HG02759 (cell line): Measurements from ENCODE around the gene LIX1.
"Not testable (repeated sequence)": the region's sequence is repeated elsewhere in the genome, so short reads cannot be mapped to it uniquely, and the experiment has no call there.

Experiments
- ATAC-seq: cut with Tn5 transposase; IDR thresholded peaks from one replicate; pipeline ENCODE4 v1.9.1; 2021; ENCODE audit warnings: mild to moderate bottlenecking, moderate library complexity; ENCODE audit not compliant: unreplicated experiment

Gene LIX1

GRCh38 chr5:97105501-97106215 is 36.8 kb downstream of the LIX1 start:
- ATAC-seq = no peak

DNA sequence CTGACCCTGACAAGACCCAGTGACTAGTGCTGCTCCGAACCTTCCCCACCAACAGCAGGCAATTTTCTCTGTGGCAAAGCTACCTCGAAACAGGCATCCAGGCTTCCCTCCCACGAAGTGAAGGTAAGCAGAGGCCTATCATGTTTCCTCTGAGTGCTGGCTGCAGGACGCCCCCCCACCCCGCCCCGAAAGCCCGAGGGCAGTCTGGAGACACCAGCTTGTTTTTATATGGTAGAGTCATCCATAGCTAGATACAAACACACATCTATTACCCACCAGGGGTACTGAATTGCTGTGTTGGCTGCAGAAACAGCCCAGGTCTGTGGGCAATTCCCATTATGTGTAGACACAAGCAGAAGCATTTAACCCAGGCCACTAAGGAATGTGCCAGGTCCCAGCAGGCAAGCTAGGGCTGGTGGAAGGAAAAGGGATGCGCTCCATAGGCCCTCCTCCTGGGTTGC is 40.4 kb downstream of the LIX1 start:
- no peak for ATAC-seq

DNA sequence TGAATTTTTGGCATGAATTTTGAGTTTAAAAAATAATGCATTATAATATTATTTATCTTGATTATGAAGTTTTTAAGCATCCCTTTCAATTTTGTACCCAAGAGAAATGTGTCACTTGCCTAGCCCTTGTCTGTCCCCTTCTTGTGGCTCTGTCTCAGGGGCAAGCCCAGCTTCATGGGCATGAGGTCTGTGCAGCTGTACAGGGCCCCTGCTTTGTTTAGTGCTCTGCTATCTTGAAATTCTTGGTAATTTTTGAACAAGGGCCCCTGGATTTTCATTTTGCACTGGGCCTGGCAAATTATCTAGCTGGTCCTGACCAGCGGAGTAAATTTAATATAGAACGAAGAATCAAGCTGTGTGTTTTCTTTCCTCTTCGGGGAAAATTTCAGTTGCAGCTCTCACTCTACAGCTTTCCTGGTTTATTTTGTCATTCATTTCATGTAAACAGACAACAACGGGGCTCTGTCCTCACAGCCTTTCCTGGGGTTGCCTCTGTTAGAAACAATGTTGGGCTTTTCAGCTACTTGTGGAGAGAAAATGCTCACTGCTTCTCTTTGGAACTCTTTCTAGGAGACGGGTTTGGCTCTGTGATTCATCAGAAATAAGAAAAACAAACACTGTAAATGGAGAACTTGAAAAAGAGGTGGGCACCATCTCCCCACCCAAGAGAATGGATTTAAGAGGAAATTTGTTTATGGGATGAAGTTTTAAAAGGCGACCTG is 41.1 kb downstream of the LIX1 start:
- no peak for ATAC-seq

DNA sequence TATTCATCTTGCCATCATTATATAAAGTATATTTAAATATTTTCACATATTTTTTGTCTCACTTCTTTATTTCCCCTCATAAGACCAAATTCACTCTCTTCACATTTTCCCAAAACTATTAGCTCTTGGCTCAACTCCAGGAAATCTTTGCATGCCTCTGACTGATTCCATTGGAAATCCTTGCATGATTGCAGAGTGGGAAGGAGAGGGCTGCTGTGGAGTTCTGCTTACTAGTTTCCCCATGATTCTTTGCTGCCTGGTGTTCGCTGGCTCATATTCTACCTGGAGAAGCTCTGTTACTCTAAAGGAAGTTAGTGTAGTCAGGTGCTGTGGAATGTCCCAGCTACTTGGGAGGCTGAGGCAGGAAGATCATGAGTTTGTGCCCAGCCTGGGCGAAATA is 41.9 kb downstream of the LIX1 start:
- ATAC-seq = no peak

- ATAC-seq = no peak
Observed at GRCh38 chr5:97098922-97099321, 43.5 kb downstream of the LIX1 start.

DNA sequence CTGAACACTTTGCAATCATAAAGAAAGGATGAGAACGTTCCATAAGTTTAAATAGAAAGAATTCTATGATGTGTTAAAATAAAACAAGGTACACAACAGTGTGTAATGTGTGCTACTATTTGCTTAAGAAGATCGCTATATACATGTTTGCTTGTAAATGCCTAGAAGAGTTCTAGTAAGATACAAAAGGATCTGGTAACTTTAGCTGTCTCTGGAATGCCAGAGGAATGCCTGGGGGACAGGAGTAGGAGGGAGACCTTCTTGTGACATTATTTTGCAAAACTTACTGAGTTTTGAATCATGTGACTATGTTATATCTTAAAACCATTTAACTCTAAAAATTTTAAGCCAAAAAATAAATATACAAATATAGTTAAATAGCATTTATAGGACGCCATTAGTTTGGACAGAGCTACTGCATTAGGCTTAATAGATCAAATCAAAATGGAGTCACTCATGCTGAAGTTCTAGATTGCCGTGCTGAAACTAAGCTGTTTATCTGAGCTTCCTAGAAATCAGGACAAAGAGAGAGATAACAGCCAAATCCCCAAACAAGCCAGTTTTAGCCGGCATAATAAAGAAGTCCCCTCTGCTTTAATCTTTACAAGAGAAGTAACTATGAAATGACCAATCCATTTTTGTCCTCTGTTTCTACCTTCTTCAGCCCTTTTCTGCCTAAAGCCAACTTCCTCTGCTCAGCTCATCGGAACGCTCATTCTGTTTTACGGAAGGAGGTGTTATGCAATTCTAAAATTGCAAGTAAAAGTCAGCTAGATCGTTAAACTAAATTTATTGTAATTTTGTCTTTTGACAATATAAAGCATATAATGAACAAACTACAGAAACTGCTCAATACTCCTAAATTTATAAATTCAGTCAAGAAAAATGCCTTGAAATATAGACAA is 44.8 kb downstream of the LIX1 start:
- ATAC-seq = no peak

DNA sequence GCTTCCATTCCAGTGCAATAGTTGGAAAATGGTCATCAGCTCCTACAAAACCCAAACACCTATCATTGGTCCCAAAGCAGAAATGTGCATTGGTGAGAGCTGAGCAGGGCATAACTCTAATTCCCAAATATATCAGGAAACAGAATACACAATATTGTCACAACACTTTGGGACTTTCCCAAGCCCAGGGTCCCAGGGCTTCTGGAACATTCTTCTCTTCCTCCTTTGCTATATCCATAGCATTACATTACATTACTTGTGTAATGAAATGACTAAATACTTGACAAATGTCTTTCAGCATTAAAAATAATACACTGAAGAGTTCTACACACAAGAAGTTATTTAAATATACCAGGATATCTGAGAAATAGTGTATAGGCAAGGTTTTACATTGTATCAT is 45.6 kb downstream of the LIX1 start:
- no peak for ATAC-seq

DNA sequence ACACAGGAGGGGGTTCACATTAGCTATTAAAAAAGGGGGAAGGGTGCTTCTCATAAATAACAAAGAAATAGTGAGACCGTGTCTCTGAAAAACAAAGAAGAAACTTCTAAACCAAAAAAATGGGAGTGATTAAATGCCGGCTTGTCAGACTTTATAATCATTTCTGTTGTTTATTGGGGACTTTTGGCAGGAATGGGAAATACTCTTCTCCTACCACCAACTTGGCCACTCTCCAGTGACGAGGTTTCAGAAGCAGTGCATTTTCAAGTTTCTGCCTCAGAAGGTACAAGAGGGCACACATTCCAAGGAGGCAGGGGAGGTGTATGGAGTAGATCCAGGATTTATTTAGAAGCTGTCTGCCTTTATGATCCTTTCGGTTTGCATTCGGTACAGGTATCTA is 46.2 kb downstream of the LIX1 start:
- no peak for ATAC-seq

GRCh38 chr5:97095318-97095732 is 47.1 kb downstream of the LIX1 start:
- ATAC-seq = peak; percentile 53

DNA sequence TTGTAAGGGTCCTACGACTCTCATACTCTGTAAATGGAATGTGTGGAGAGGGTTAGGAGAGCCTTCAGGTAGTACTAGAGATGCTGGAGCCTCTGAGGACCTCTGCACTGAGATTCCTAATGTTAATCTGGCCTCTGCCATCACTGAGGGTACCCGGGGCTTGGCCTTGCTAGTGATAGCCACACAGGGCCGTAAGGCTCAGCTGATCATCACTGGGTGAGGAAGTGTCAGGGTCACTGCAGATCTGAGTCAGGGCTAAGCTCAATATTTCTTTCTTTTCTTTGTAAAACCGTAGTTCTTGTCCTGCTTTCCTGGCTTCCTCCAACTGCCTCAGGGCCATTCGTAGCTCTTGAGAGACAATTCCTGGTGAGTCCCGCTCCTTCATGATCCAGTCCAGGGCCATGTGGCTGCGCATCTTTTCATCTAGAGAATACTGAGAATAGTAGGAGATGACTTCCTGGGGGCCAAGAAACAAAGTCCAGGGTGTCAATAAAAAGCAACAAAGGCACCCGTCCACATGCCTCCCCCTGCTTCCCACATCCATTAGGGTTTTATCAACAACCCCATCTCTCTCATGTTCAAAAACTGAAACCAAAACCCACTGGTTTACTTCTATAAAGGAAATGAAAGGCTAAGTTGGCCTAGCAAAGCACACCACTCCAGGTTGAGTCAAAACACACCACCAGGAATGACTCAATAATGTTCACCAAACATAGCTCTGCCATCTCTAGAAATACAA is 47.7 kb downstream of the LIX1 start:
- peak; percentile 100 for ATAC-seq

DNA sequence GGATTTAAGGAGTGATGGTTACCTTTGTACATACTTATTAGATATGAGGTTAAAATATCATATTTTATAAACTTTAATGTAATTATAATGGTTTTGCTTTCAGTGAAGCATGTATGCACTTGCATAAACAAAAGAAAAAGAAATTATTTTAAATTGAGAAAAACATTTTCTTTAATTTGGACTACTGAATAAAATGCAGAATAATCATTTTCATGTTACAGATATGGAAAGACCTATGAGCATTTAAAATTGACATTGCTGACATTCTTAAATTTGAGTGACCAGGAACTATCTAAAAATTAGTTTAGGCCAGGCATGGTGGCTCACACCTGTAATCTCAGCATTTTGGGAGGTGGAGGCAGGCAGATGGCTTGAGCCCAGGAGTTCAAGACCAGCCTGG is 49.2 kb downstream of the LIX1 start:
- no peak for ATAC-seq

DNA sequence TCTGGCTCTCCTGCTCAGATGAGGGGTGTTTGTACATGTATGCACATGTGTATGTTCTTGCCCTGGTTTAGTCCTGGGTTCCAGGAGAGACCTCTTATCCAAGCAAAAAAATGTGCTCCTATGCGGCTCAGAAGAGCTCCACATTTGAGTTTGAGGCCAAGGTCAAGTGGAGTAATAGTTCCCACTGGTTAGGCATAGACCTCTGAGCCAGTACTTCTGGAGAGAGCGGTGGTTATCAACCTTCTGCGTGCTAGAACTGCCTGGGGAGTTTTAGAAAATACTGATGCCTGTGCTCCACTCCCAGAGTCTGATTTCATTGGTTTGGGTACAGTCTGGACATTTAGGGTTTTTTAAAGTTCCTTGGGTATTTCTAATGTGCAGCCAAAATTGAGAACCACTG is 51.5 kb downstream of the LIX1 start:
- no peak for ATAC-seq

DNA sequence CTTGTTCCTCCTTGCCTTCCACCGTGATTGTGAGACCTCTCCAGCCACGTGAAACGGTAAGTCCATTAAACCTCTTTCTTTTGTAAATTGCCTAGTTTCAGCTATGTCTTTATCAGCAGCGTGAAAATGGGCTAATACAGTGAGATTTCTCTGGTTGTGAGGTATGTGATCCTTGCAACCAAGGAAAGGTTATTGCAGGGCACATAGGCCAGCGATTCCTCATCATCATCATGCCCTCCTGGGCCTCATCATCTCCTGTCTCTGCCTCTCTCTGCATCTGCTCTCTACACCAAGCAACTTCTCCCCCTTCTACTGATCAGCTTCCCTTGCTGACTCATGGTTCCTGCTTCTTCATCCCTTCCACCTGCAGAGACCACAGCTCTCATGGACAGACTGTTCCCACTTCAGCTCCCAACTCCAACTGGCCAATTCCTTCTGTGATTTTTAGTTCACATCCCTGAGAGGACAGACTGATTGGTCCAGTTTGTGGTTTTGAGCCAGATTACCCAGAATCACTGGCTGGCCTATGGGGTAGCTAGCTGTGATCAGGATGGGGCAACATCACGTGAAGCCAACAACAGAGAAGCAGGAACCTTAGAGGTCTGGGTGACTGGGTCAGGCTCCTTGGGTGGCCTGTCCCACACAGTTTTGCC is 53.1 kb downstream of the LIX1 start:
- ATAC-seq = no peak

- no peak for ATAC-seq
Observed at GRCh38 chr5:97088774-97089148, 53.6 kb downstream of the LIX1 start.

DNA sequence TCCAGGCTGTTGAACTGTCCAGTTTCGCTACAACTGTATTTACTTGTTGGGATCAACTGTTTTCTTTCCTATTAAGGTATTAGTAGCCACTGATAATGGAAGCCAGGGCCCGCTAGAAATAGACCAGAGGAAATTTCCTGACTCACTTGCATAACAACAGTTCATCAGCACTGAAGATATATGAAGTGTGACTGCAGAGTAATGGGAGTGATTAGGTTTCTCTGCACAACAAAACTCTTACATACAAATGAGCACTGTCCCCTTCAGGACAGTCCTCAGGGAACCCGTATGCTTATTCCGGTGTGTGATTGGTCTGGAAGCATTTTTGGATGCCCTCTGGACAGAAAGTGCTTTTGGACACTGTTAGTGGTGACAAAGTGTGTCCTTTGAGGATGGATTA is 55.3 kb downstream of the LIX1 start:
- no peak for ATAC-seq

- no peak for ATAC-seq
Observed at GRCh38 chr5:97085459-97086181, 56.8 kb downstream of the LIX1 start.

- ATAC-seq = not testable (repeated sequence)
Observed at GRCh38 chr5:97084782-97085458, 57.5 kb downstream of the LIX1 start.

DNA sequence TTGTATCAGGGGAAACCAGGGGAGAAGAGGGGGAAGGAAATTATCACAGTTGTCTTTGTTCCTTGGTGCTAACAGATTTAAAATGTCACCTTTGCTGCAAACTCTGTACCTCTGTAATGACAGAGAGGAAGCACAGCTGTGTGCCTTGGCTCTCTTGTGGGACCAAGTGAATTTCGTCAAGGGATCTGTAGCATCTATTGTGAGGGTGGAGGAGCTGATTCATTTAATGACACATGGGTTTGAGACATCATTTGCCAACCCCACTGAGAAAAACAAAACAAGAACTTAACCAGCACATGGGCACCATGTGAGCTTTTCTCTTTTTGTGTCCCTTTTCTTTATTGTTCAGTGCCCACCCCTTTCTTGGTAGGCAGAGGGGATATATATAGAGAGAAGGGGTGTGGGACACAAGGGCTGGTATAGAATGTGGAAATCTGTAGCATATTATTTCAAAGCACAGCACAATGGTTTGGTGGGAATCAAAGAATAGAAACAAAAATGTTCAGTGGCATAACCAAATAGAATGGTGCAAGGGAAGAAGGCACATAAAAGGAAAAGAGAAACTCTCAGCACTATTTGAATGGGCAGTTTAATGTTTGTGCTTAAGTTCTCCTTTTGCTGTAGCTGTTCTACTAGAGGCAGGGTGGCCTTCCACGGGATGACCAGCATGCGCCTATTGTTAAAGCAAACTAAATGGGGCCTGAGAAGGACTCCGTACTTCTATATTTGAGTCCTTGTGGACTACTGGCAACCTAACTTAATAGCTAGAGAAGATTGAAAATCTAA is 63.3 kb downstream of the LIX1 start:
- no peak for ATAC-seq
